Activated CD8-positive, alpha-beta T cell treated with anti-CD3 and anti-CD28 coated beads, Interleukin-2, amount 10 ng/mL, durations not matched to agents 7 days and 5 days (primary cell): Measurements from ENCODE around the gene KLKB1. TPM values are rescaled to one million over a fixed set of nuclear protein-coding genes. Genes with fewer than 3 reads are reported as not detected.
"Not testable (repeated sequence)": the region's sequence is repeated elsewhere in the genome, so short reads cannot be mapped to it uniquely, and the experiment has no call there.

ENCODE experiments used
- ATAC-seq: fragments of 150-1000 bp; cut with Tn5 transposase; one replicate; pipeline ENCODE4 v1.10.0; 2021; ENCODE audit warnings: moderate library complexity
- CTCF ChIA-PET: fragments of 350-600 bp; sonication (Branson Sonifier 250); formaldehyde crosslinking; loops from one replicate; lab custom pipeline; 2021; ENCODE audit warnings: antibody characterized with exemption; lab: Charles Lee
- POLR2A ChIA-PET: fragments of 350-600 bp; sonication (Branson Sonifier 250); formaldehyde crosslinking; loops from one replicate; lab custom pipeline; 2021; ENCODE audit warnings: antibody characterized with exemption; lab: Charles Lee
- DNase-seq: peaks from one replicate; pipeline ENCODE4 v3.0.0-alpha.2; 2020
- H3K27ac Mint-ChIP-seq: one replicate; pipeline ENCODE4 v1.8.0; 2021; ENCODE audit warnings: mild to moderate bottlenecking, mixed read lengths
- H3K27me3 Mint-ChIP-seq: one replicate; pipeline ENCODE4 v1.8.0; 2021; ENCODE audit warnings: low read depth, mixed read lengths
- H3K36me3 Mint-ChIP-seq: one replicate; pipeline ENCODE4 v1.8.0; 2021; ENCODE audit warnings: low read depth, mixed read lengths
- H3K4me1 Mint-ChIP-seq: one replicate; pipeline ENCODE4 v1.8.0; 2021; ENCODE audit warnings: low read depth, mixed read lengths
- H3K4me3 Mint-ChIP-seq: one replicate; pipeline ENCODE4 v1.8.0; 2021; ENCODE audit warnings: mild to moderate bottlenecking, mixed read lengths
- H3K9me3 Mint-ChIP-seq: one replicate; pipeline ENCODE4 v1.8.0; 2022; ENCODE audit warnings: mixed read lengths; ENCODE audit not compliant: insufficient read depth
- total RNA-seq, 2 experiments: library from RNA; stranded (reverse); gene quantifications; one replicate each; pipeline ENCODE4 v1.2.3, GENCODE V29; 2021

Gene KLKB1
- total RNA-seq, 2 experiments from 2014 or later: 0.26 to 0.81 TPM

DNA sequence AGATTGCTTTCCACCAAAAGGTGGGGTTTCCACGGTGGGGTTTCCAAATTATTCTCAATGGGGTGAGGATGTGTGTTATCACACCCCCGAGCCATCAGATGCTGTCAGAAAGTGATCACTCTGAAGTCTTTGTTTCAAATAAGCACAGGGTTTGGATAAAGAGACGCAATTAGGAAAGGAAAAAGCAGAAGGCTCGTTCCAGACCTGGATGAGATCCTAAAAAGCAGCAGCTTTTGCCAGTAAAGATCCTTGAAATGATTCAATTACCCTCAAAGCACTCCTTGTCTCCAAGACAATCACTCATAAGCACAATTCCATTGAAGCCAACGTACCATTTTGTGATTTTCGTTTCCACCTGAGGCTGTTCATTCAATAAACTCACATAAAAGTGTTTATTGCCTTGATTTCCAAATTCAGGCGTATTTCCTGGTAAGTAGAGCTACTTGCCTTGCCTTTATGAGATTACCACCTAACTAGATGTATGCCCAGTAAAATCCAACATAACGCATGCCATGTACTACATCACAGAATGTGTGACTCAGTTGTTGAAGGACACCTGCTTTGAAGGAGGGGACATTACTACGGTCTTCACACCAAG is 43.9 kb downstream of the KLKB1 start:
- DNase-seq: no peak
- no peak for ATAC-seq
- Mint-ChIP-seq H3K9me3 (no peaks in the 10 kb centered on the region), H3K27ac (no peak overlapping the region), H3K4me3 (no peak overlapping the region), H3K4me1 (no peaks in the 10 kb centered on the region), H3K36me3 (no peaks in the 10 kb centered on the region), H3K27me3 (peaks cover 10% of the 10 kb centered on the region)
- ChIA-PET CTCF (no interaction called here), POLR2A (no interaction called here)

GRCh38 chr4:186272699-186273391 is 45.5 kb downstream of the KLKB1 start:
- Mint-ChIP-seq H3K27ac (no peak overlapping the region), H3K4me1 (no peaks in the 10 kb centered on the region), H3K27me3 (peaks cover 4% of the 10 kb centered on the region), H3K36me3 (no peaks in the 10 kb centered on the region), H3K9me3 (no peaks in the 10 kb centered on the region), H3K4me3 (no peak overlapping the region)
- ChIA-PET CTCF (no interaction called here), POLR2A (no interaction called here)
- no peak for DNase-seq
- ATAC-seq: no peak

DNA sequence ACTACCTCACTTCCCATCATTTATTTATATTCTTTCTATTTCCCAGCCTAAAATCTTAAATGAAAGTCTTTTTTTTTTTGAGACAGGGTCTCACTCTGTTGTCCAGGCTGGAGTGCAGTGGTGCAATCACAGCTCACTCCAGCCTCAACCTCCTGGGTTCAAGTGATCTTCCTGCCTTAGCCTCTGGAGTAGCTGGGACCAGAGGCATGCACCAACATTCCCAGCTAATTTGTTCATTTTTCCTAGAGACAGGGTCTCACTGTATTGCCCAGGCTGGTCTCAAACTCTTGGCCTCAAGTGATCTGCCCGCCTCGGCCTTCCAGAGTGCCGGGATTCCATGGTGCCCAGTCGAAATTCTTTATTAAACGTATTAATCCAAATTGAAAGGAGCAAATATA is 46.1 kb downstream of the KLKB1 start:
- DNase-seq, H3K9me3 Mint-ChIP-seq, H3K4me1 Mint-ChIP-seq, H3K36me3 Mint-ChIP-seq, POLR2A ChIA-PET, H3K27ac Mint-ChIP-seq, ATAC-seq, H3K27me3 Mint-ChIP-seq, CTCF ChIA-PET, H3K4me3 Mint-ChIP-seq: not testable (repeated sequence)

DNA sequence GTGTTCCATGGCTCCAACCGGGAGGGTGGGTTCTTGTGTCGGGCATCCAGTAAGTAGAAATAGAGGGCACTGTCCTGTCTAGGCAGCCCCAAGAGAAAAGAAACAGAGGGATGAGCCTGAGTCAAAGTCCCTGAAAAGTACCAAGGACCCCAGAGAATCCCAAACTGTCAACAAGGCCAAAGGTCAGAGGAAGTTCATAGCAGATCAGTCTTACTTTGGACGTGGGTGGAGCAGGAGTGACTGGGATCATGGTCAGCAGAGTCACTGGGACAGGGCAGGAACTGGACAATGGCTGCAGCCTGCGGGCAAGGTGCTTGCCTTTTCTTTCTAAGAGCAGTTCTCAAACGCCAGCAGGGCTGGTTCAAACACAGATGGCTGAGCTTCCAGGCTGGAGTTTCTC is 56.0 kb downstream of the KLKB1 start:
- Mint-ChIP-seq H3K4me1 (no peaks in the 10 kb centered on the region), H3K27ac (no peak overlapping the region), H3K27me3 (no peaks in the 10 kb centered on the region), H3K36me3 (no peaks in the 10 kb centered on the region), H3K9me3 (no peaks in the 10 kb centered on the region), H3K4me3 (no peak overlapping the region)
- DNase-seq: no peak
- ChIA-PET CTCF (no interaction called here), POLR2A (no interaction called here)
- no peak for ATAC-seq

GRCh38 chr4:186285147-186285546 is 57.8 kb downstream of the KLKB1 start:
- Mint-ChIP-seq H3K4me1 (no peaks in the 10 kb centered on the region), H3K27ac (no peak overlapping the region), H3K27me3 (no peaks in the 10 kb centered on the region), H3K36me3 (no peaks in the 10 kb centered on the region), H3K9me3 (no peaks in the 10 kb centered on the region), H3K4me3 (no peak overlapping the region)
- DNase-seq (no peak), ATAC-seq (no peak)
- CTCF ChIA-PET: no interaction called here
- POLR2A ChIA-PET: no interaction called here

DNA sequence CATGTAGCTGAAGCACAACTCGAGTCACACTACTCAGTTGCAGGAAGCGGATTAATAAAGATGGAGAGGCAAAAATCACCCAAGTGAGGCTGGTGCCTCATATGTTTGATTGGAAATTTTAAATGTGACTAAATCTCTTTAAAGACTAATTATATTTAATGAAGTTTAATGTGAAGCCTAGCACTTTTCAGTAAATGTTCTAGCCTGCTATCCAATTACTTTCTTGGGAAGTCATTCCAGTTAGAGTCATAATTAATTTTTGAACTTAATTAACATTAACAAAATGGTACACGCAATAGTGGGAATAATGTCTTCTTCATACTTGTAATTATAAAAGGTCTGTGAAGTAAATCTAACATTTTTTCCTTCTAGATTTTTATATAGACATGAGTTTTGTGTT is 59.3 kb downstream of the KLKB1 start:
- DNase-seq (no peak), ATAC-seq (no peak)
- ChIA-PET CTCF (no interaction called here), POLR2A (no interaction called here)
- Mint-ChIP-seq H3K27me3 (no peaks in the 10 kb centered on the region), H3K36me3 (no peaks in the 10 kb centered on the region), H3K9me3 (no peaks in the 10 kb centered on the region), H3K4me3 (no peak overlapping the region), H3K27ac (no peak overlapping the region), H3K4me1 (no peaks in the 10 kb centered on the region)

- DNase-seq (no peak), ATAC-seq (no peak)
- Mint-ChIP-seq H3K4me1 (no peaks in the 10 kb centered on the region), H3K4me3 (no peak overlapping the region), H3K9me3 (no peaks in the 10 kb centered on the region), H3K27ac (no peak overlapping the region), H3K27me3 (no peaks in the 10 kb centered on the region), H3K36me3 (no peaks in the 10 kb centered on the region)
- CTCF ChIA-PET: no interaction called here
- POLR2A ChIA-PET: no interaction called here
Observed at GRCh38 chr4:186291256-186291890, 64.1 kb downstream of the KLKB1 start.

DNA sequence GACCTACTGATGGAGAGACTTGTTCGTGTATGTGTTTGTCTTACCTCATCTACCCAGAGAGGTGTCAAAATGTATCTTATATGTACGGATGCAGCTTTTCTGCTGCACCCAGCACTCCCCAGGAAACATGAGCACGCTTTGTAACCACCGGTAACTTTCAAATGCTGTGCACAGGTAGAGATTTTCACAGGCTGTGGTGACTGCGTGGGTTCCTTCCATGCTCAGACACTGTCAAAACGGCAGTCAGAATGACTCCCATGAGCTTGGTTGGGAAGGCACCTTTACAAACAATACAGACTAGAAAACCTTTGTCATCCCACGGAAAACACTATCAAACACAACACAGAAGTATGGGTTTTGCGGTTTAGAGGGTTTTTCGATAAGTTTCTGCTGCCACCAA is 66.9 kb downstream of the KLKB1 start:
- H3K36me3 Mint-ChIP-seq: no peaks in the 10 kb centered on the region
- DNase-seq (no peak), ATAC-seq (no peak)
- H3K9me3 Mint-ChIP-seq: no peaks in the 10 kb centered on the region
- no peaks in the 10 kb centered on the region for H3K4me1 Mint-ChIP-seq
- no peak overlapping the region for H3K4me3 Mint-ChIP-seq
- peaks cover 5% of the 10 kb centered on the region for H3K27me3 Mint-ChIP-seq
- POLR2A ChIA-PET: no interaction called here
- CTCF ChIA-PET: no interaction called here
- H3K27ac Mint-ChIP-seq: no peak overlapping the region

GRCh38 chr4:186296481-186296880 is 69.2 kb downstream of the KLKB1 start:
- Mint-ChIP-seq H3K9me3 (no peaks in the 10 kb centered on the region), H3K36me3 (no peaks in the 10 kb centered on the region), H3K27ac (no peak overlapping the region), H3K27me3 (peaks cover 7% of the 10 kb centered on the region), H3K4me1 (no peaks in the 10 kb centered on the region), H3K4me3 (no peak overlapping the region)
- no peak for DNase-seq
- ChIA-PET POLR2A (no interaction called here), CTCF (interaction anchor here (2.0 kb wide), 1 partner anchor 291 kb away, joined by 6 read pairs; no protein-coding TSS in a partner anchor)
- ATAC-seq: no peak

DNA sequence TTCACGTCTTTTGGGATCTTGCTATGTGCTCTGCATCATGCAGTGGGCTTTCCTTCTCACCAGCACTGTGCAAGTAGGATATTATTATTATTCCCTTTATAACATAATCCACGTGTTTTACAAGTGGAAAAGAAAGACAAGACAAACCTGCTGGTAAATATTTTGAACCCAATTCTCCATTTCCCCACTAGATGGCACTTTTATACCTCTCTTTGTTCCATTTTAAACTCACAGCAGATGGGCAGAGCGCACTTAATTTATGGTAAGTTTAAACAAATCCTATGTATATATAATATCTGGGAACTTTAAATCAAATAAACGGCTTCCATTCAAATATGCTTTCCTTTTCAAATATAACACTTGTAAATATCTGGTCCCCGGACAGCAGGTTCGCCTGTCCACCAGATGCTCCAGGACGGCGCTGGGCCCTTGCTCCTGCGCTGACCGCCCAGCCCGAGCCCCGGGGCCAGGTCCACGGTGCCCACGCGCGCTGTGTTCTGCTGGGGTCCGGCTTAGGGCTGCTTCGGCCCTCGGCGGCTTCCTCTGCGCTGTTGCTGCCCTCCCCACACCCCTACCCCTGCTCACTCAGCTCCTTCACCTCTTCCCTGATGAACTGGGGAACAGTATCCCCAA is 69.8 kb downstream of the KLKB1 start:
- H3K4me3 Mint-ChIP-seq: no peak overlapping the region
- no peak for ATAC-seq
- ChIA-PET POLR2A (no interaction called here), CTCF (interaction anchor here (2.0 kb wide), 1 partner anchor 290 kb away, joined by 6 read pairs; no protein-coding TSS in a partner anchor)
- DNase-seq: no peak
- H3K9me3 Mint-ChIP-seq: no peaks in the 10 kb centered on the region
- no peak overlapping the region for H3K27ac Mint-ChIP-seq
- H3K4me1 Mint-ChIP-seq: no peaks in the 10 kb centered on the region
- no peaks in the 10 kb centered on the region for H3K36me3 Mint-ChIP-seq
- peaks cover 7% of the 10 kb centered on the region for H3K27me3 Mint-ChIP-seq

DNA sequence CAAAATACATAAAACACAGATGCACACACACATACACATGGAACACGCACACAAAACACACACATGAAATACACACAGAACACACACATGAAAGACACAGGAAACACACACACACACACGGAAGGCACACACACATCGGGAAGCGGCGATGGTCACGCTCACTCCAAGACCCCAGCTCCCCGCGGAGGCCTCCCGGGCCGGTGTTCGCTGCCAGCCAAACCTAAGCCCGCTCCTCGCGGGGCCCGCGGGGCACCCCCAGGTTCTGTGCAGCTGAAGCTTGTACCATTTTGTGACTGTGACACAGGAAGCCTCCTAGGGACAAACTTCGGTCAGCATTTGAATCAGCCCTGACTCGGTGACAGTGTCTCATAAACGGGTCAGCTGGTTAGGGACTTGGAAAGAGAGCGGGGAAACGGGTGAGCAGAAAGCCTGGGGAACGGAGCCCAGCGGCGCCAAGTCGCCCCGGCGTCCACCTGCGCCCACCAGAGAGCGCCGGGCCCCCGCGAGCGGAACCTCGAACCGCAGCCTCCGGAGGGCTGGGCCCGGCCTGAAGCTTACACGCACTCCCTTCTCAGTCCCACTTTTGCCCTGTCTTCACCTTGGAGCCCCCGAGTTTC is 70.8 kb downstream of the KLKB1 start:
- Mint-ChIP-seq H3K36me3 (no peaks in the 10 kb centered on the region), H3K27ac (no peak overlapping the region), H3K4me1 (no peaks in the 10 kb centered on the region)

More for the DNA sequence above, 70.8 kb downstream of the KLKB1 start:
- Mint-ChIP-seq H3K27me3 (peaks cover 7% of the 10 kb centered on the region), H3K9me3 (no peaks in the 10 kb centered on the region), H3K4me3 (no peak overlapping the region)
- ATAC-seq (no peak), DNase-seq (no peak)
- POLR2A ChIA-PET: no interaction called here
- CTCF ChIA-PET: interaction anchor here (2.1 kb wide), 1 partner anchor 289 kb away, joined by 9 read pairs; no protein-coding TSS in a partner anchor
